AML-193 (cell line): ENCODE data around the gene TCF7.

Experiments used
- DNase-seq, 2 experiments: peaks; one replicate each; lab custom pipeline; 2025; lab: John Stamatoyannopoulos, UW

Gene TCF7

DNA sequence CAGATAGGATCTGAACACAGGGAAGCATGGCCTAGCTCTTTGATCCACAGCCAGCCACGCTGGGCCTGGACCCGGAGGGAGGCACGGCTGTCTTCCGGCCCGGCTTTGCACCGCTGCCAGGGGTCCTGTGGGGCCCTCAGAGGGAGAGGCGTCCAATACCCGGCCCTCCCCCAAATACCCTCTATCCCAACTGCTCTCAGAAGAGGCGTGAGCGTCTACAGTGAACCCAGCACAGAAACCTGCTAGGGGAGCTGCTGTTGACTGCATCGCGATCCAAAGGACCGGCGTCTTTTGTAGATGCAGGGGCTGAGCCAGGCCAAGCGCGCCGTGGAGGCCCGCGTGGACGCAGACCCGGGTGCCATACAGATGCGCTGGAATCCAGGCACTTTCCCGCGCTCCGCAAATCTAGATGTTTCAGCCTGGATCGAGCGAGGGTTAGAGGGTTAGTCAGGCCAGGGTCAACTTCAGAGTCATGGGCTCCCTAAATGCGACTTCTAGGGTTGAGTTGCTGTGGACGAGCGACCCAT, 1.1 kb upstream of the TCF7 start:
- no peak for DNase-seq

DNA sequence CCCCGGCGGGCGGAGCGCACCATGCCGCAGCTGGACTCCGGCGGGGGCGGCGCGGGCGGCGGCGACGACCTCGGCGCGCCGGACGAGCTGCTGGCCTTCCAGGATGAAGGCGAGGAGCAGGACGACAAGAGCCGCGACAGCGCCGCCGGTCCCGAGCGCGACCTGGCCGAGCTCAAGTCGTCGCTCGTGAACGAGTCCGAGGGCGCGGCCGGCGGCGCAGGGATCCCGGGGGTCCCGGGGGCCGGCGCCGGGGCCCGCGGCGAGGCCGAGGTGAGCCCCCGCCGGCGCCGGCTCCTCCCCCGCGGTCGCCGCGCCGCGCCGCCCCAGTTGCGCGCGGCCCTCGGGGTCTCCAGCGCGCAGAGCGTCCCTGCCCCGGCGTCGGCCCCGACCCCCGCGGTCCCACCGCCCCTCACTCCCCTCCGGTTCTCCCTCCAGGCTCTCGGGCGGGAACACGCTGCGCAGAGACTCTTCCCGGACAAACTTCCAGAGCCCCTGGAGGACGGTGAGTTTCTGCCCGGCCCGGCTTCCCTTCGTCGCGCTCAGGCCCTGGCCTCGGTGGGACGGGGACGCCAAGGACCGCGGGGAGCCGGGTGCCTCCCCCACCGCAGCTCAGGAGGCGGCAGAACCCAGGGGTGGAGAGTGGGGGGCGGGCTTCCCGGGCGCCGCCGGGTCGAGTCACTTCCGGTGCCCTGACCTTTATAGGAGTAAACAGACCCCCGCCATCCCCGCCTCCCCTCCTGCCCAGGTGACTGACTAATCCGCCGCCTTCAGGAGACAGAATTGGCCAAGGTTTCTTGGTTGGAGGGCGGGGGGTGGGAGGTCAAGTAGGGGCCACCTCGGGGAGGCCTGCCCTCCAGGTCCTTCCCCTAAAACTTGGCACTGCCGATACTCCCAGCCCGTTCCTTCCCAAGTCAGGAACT, 665 bp downstream of the TCF7 start:
- DNase-seq = no peak

DNA sequence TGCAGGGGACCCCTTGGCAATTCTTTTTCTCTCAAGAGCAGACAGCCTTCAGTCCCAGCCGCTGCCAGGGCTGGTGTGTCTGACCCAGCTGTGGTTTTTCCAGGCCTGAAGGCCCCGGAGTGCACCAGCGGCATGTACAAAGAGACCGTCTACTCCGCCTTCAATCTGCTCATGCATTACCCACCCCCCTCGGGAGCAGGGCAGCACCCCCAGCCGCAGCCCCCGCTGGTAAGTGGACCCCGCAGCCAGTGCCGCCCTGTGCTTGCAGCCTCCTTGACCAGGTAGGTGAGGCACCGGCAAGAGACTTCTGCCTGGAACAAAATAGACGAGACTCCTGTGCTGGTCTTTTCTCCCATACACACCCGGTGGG, 1.3 kb downstream of the TCF7 start:
- DNase-seq = no peak

DNA sequence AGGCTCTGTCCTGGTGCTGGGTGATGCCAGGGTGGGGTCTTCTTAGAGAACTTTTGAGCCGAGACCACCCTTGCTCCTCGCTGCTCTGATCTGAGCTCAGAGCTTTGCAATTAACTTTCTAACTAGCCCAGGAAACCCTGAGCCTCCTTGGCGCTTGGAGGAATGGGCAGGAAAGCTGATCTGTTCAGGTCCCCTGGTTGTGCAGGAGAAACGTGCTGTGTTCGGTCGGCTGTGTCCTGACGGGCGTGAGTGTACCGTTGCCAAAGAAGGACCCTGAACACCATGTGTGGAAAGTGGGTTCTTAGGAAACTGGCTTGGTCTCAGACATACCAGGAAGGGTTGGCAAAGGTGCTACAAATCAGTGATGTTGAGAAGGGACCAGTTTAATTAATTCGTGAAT, 1.8 kb downstream of the TCF7 start:
- DNase-seq = no peak

DNA sequence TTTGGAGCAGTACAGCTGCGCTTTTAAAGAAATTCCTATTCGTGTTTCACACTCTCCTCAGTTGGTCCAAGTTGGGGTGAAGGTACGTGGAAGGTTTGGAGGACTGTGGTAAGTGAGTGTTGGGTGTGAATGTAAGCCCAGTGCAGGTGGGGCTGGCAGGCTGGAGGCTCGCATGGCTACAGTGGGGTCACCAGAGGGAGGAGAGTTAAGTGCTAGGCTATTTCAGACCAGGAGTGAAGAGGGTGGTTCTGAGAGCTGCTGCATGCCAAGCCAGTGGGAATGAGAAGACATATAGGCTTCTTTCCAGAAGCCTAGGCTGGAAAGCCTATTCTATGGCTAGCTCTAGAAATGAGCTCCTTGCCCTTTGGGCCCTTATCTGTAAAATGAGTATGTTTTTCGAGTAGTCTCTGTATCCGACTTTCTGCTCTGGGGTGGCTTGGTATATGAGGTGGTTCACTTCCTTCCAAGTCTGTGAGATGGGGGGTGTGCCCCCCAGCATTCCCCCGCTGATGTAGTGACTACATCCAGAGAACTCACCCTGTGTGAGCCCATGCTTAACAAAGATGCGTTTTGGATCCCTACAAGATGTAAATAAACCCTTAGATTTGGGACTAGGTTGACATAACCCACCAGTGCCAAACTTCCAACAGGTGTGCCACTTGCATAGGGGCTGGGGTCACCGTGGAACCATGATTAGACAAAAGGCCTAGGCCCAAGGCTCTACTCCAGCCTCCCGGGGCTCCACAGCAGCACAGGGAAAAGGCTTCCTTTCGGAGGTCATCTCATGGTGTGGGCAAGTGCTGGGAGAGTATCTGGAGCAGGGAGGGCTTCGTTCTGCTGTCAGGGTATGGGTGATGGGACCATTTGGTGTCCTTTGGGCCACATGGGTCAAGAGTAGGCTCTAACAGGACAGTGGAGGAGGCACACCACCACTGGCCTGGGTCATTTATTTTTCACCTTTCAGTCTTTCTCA, 2.6 kb downstream of the TCF7 start:
- DNase-seq = no peak

DNA sequence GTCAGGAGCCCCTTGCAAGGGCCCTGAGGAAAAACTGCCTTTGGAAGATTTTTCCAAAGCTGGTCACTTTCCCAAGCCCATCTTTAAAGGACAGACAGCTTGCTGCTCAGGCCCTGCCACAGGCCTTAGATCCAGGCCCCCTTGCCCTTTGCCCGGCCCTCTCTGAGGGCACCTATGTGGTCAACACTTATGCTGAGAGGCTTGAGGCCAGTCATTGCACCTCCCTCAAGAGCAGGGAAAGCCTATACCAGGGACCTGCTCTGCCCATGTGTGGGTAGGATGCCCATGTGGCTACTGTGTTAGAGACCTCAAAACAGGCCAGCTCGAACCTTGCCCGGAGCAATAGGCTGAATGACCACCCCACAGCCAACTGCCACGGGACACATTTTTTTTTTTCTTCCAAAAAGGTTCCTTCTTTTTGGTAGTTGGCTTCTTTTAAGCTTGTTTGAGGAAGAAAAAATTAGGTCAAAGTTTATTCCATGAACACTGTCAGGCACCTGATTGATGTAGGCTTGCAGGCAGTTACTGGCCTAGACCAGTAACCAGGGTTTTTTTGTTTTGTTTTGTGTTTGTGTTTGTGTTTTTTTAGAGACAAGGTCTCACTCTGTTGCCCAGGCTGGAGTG, 3.8 kb downstream of the TCF7 start:
- no peak for DNase-seq

DNA sequence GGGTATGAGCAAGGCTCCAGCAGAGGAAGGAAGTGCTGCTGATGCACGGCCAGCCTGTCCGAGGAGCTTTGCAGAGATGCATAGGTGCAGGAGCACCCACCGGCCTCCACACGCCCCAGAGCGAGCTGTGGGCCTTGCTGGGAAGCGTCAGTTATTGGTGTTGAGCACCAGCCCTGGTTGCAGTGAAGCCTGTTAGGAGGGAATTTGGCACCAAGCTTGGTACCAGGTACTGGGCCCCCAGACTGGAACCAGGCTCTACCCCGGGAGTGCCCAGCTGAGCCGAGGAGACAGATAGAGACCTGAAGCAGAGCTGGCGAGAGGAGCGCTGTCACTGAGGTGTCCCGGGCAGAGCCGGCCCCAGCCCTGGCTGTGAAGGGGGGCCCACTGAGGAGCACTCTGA, 5.2 kb downstream of the TCF7 start:
- DNase-seq = no peak

DNA sequence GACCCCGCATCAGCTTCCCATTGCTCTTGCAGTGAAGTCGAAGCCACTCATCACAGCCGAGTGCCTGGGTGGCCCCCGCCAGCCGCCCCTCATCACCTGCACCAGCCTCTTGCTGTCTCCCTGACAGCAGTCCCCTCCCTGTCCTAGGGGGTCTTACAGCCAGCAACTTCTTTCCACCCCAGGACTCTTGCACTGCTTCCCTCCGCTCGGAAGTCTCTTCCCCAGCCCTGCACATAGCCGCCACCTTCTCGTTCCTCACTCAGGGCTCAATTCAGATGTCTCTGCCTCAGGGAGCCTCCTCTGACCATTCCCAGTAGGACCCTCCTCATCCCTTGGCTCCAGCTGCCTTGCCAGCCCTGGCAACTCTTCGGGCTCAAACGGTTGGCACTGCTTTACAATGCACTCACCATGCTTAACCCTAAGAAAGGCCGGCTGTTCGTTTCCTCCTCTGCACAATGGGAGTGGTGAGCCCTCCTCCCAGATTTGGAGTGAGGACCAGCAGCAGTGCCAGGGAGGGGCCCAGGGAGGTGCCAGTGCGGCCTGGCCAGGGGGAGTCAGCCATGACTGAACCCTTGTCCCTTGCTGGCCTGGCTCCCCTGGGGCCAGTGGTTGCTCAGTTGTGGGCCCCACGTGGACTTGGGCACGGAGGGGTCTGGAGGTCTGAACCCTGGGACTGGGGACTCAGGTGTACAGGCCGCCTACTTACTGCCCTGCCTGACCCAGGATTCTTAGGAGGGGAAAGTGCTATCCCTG, 6.1 kb downstream of the TCF7 start:
- DNase-seq = no peak

DNA sequence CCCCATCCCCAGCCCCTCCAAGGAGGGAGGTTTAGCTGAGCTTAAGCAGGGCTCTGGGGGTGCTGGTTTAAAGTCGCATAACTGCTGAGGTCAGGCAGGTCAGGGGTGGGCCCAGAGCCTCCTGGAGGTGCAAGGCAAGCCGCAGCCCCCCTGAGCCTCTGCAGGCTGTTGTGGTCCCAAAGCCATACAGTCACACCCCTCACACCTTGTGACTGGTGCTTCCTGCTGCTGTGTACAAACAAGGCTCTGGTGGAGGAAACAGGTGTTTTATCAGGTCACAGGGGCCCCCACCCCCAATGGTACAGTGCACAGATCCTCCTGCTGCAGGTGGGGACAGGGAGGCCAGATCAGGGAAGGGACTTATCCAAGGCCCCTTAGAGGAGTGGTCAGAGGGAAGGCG, 8.0 kb downstream of the TCF7 start:
- DNase-seq = no peak

DNA sequence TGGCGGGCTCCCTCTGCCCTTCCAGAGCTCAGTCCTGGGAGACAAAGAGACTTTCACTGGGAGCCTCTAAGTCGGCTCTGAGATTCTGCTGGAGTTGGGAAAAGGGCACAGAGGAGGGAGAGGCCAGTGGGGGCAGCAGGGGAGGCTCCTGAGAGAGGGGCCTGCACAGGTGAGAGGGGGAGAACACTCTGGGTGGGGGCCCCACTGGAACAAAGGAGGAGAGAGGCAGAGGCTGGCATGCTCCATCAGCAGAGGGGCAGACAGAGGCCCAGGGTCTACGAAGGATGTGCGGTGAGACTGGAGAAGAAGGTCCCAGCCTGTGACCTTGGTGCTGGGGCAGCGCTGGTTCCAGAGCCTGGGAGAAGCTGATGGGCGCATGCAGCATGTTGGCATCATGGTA, 8.9 kb downstream of the TCF7 start:
- no peak for DNase-seq

DNA sequence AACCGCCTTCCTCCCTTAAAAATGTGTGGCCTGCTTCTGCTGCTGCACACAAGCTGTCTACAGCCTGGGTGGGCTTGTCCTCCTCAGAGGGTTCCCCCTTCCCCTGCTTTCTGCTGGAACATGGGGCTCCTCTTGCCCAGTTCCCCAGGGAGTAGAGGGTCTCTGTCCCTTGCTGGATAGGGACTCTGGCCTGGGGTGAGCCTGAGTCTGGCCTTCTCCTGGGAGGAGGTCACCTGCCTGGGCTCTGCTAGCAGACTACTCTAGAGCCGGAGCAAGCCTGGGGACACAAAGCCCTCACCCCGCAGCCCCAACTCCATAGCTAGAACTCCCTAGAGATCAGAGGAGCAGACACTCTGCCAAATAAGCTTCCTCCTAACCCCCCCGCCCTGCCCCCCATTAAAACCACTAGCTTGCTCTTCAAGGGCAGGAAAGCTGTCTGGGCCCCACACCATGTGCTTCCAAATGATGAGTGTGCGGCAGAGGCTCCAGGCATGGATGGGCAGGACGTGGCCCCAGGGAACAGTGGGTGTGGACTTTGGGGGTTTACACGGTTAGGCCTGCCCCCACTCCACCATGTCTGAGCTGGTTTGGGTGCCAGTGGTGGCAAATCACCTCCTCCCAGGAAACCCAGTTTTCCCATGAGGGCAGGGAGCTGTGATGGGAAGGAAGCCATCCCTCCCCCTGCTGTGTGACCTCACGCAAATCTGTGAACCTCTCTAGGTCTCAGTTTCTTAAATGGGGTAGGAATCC, 10.0 kb downstream of the TCF7 start:
- no peak for DNase-seq

DNA sequence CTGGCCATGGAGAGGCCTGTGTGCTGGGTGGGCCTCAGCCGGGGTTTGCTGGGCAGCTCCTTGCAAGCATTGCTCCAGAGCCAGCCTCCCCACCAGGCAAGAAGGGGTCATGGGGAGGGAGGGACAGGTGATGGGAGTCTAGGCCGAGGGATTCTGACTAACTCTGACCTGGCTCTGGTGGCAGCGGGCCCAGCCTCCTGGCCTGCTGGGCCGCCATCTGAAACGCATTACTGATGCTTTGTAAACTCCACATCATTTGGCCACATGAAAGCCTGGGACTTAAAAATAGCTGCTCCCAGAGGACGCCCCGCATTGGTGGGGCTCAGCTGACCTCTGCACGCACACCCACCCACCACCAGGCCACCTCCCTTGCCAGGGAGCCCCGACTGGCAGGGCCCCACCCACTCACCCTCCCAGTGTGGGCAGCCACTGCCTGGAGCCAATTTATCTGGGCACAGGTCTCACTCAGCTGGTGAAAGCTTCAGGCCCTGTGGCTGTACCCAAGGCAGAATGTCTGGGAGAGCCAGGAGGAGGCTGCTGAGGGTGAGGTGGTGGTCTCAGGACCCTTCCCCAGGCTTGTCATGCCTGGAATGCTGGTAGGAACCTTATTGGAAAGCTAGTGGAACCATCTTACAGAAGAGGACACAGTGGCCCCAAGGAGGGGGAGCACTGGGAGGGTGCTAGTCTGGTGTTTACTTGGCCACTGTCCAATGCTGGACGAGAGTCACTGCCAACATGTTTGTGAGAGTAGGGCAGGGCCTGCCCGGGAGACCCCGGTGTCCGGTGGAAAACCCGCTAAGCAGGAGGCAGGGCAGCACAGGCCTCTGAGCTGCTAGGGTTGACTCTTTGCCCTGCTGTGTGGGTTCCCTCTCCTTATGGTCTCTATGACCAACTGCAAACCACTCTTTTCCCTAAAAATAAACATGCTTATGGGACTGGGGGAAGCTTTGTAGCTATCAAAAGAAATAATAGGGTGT, 10.8 kb downstream of the TCF7 start:
- DNase-seq = no peak

DNA sequence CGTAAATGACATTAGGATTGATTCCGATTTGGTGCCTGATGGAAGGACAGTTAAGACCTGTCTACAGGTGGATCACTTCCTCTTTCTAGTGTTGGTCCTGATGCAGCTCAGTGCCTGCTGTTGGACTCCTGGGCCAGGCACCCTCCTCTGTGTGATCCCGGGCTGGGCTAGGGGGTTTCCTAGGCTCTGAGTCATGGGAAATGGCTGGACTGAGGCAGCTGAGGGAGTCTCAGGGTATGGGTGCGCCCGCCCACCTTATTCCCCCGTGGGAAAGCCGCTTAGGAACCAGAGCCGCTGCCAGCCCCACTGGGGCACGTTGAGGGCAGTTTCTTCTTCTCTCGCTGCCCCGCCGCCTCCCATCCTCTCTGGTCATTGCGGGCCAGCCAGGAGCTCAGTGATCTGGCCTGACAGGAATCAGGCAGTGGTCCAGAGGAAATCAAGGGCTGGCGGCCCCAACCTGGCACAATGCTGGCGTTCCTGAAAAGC, 12.9 kb downstream of the TCF7 start:
- DNase-seq = no peak

DNA sequence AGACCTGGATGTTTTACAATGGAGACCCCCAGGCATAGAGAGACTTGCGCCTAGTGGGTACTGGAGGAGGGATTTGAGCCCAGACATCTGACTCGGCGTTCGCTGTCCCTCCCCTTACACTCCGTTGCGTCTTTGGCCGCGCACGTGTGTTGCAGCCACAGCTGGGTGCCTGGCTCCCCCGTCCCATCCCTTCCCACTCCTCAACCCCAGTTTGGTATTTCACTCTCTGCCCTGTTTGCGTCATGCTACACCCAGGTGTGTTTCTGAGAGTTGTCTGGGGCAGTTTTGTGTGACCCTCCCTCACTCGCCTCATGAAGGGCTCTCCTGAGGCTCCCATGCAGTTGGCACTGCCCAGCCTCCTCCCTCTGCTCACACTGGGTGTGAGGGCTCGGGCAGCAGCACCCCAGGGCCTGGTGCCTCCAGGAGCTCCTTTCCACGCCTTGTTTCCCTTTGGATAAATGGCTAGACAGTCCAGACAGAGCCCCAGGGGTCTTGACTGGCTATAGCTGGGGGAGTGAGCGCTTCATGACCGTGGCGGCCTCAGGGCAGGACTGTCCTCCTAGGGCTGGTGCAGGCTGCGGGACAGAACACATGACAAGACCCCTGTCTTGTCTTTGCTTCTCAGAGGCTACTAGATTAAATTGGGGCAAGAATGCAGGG, 13.6 kb downstream of the TCF7 start:
- no peak for DNase-seq

DNA sequence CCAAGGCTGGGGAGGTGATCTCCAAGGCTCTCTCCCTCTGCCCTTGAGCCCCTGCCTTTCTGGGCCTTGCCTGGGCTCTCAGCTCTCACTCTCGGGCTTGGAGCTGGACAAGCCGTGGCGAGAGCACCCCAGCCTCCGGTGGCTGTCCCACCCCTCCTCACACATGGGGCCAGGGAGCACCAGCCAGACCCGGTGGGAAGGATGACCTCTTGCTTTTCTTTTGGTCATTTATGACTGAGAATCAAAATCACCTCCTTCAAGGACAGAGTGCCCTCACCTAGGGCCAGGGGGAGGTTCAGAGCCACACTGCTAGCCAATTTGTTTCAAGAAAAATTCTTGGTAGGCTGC, 14.1 kb downstream of the TCF7 start:
- no peak for DNase-seq

DNA sequence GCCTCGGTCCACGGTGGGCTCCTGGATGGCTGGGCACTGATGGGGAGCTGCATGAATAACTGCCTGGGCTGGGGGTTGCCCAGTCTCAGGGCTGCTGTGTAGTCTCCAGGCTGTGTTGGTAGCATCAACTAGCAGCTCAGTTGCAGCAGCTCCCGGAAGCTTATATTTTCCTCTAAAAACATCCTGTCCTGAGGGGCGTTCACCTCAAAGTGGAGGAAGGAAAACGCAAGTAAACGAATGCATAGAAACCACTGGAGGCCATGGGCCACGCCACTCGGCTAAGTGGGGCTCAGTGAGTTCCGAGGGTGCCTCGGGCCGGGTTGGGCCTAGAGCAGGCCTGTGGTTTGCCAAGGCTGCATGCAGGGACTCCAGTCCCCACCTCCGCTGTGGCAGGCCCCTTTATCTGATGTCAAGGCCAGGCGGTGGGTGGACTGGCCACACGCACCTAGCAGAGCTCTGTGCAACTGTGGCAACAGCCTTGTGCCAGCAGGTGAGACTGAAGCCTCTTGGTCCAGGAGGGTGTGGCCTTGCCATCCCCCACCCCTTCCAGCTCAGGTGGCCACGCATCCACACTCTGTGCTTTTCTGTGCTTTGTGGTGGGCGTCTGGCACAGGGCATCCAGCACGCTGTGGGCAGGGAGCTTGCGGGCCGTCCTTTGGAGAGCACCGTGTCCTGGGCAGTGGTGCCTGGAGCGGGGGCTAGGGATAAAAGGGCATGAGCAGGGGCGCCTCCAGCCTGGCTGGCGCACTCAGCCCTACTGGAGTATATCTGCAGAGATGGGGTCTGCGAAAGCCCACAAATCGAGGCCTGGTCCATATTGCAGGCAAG, 15.1 kb downstream of the TCF7 start:
- no peak for DNase-seq

DNA sequence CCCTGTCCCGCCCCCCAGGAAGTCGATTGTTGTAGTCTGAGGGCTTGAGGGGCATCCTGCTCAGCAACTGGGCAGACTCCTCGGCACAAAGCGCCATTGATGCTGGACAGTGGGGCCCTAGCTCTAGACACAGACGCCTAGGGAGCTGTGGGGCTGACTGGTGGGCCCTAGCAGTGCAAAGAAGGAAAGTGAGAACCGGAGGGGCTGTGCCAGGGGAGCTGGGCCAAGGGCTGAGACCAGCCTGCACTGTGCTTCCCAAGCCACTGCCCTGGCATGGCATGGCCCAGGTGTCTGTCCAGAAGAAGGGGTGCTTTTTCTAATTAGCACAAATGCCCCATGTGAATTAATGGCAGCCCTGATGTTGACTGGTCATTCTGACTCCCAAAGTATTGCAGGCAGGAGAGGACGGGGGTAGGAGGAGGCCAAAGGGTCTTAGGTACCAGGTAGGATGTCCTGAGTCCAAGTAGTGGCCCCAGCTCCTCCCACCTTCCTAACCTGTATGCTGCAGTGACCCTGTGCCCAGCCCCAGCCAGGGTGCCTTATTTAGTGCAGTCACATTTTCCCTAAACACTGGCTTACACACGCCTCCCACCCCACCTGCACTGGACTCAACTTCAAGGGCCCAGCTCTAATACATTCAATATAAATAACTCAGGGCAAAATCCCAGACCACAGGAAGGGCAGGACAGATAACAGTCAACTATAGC, 15.9 kb downstream of the TCF7 start:
- DNase-seq = no peak
